Measurements from ENCODE around the gene FRMPD1. TPM values are rescaled to one million over a fixed set of nuclear protein-coding genes. Genes with fewer than 3 reads are reported as not detected.

The FRMPD1 gene
- total and polyA plus RNA-seq, 2 of the 4 experiments (the other 2 are of a cell fraction) = not detected

DNA sequence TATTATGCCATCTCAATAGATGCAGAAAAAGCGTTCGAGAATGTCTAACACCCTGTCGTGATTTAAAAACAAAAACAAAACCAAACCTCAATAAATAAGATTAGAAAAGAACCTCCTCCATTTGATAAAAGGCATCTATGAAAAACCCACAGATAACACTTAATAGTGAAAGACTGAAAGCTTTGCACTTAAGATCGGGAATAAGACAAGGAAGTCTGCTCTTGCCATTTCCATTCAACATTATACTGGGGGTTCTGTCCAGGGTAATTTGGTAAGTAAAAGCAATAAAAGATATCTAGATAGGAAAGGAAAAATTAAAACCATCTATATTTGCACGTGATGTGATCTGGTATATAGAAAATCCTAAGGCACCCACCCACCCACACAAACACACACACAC is 141.4 kb downstream of the FRMPD1 start:
- Histone ChIP-seq H2AK9ac (replicated peaks; ENCODE audit: low read depth, low read length, poor library complexity) (no peak overlapping the region), H3K9me1 (ENCODE audit: insufficient read depth, low read length) (peaks cover 6% of the 10 kb centered on the region; the same call in 1 of the 2 replicates), H2BK120ac (ENCODE audit: low read depth, low read length) (no peak overlapping the region), H3K18ac (ENCODE audit: low read depth, low read length) (no peak overlapping the region), H3K9ac (ENCODE audit: low read depth, low read length) (no peak overlapping the region), H2BK20ac (ENCODE audit: low read depth, low read length) (no peak overlapping the region), H3K27me3 (ENCODE audit: control insufficient read depth, insufficient read depth, low read length) (no peaks in the 10 kb centered on the region), H4K8ac (ENCODE audit: low read depth in 2 of 2, low read length in 2 of 2) (no peak overlapping the region), H4K5ac (ENCODE audit: low read depth, low read length) (no peak overlapping the region), H3K23ac (ENCODE audit: low read depth, low read length) (no peak overlapping the region), H2BK5ac (ENCODE audit: low read depth, low read length, poor library complexity, severe bottlenecking) (no peak overlapping the region), H3K4me3 (ENCODE audit: insufficient read depth, low read depth, low read length) (no peak overlapping the region), H2BK15ac (ENCODE audit: low read depth, low read length) (no peak overlapping the region), H3K9me3 (ENCODE audit: control insufficient read depth, insufficient read depth, low read length) (no peaks in the 10 kb centered on the region), H4K91ac (ENCODE audit: insufficient read depth, low read depth, low read length) (no peak overlapping the region), H2AK5ac (ENCODE audit: low read depth, low read length) (no peak overlapping the region), H3K56ac (ENCODE audit: extremely low read depth, insufficient read depth, low read length) (no peak overlapping the region), H3K4ac (ENCODE audit: low read depth, low read length) (no peak overlapping the region), H3K36me3 (ENCODE audit: control insufficient read depth, insufficient read depth, low read length) (no peaks in the 10 kb centered on the region), H3K79me1 (ENCODE audit: low read depth in 1 of 2, low read length in 2 of 2) (no peaks in the 10 kb centered on the region; a peak in 1 of 4 replicates), H3K27ac (ENCODE audit: insufficient read depth, low read length) (no peak overlapping the region), H4K20me1 (ENCODE audit: insufficient read depth, low read length) (no peaks in the 10 kb centered on the region), H3K4me2 (ENCODE audit: low read depth, low read length) (no peak overlapping the region), H3K14ac (replicated peaks; ENCODE audit: low read depth, low read length) (no peak overlapping the region), H2AFZ (replicated peaks; ENCODE audit: low read length, poor library complexity) (no peak overlapping the region), H3K4me1 (ENCODE audit: control insufficient read depth, insufficient read depth, low read length) (no peaks in the 10 kb centered on the region)
- intact Hi-C loops (cut with micrococcal nuclease) (no loop called here), dilution Hi-C loops (cut with HindIII; ENCODE audit: low sequenced_read_pairs, unreplicated experiment) (no loop called here), in situ Hi-C loops (cut with MboI; ENCODE audit: low sequenced_read_pairs) (no loop called here)
- ChIA-PET CTCF (no interaction called here), POLR2A (ENCODE audit: unreplicated experiment) (no interaction called here)
- ATAC-seq (ENCODE audit: low read depth) (no peak), DNase-seq (no peak)
- BruUV-seq (replicated peaks) = no TSS peak
- TF ChIP-seq POLR2A (IDR thresholded peaks at IDR 0.05; ENCODE audit: low read depth, low read length) (no peak), BHLHE40 (IDR thresholded peaks at IDR 0.05; ENCODE audit: low read depth, low read length) (no peak), NFE2L2 (IDR thresholded peaks at IDR 0.05; ENCODE audit: low read depth, low read length) (no peak), MAFK (IDR thresholded peaks at IDR 0.05; ENCODE audit: low read depth, low read length) (no peak), CEBPB (IDR thresholded peaks at IDR 0.05; ENCODE audit: low read depth, low read length) (no peak), RFX5 (IDR thresholded peaks at IDR 0.05; ENCODE audit: low read depth, low read length) (no peak), CHD1 (IDR thresholded peaks at IDR 0.05; ENCODE audit: low read depth, low read length) (no peak), MXI1 (IDR thresholded peaks at IDR 0.05; ENCODE audit: borderline replicate concordance, low read depth, low read length) (no peak), SMC3 (IDR thresholded peaks at IDR 0.05; ENCODE audit: low read depth, low read length) (no peak), RAD21 (IDR thresholded peaks at IDR 0.05; ENCODE audit: low read length) (no peak), FOS (IDR thresholded peaks at IDR 0.05; ENCODE audit: low read depth, low read length) (no peak), MAZ (IDR thresholded peaks at IDR 0.05; ENCODE audit: borderline replicate concordance, low read depth, low read length) (no peak)
- TF ChIP-seq, protein P1, sequence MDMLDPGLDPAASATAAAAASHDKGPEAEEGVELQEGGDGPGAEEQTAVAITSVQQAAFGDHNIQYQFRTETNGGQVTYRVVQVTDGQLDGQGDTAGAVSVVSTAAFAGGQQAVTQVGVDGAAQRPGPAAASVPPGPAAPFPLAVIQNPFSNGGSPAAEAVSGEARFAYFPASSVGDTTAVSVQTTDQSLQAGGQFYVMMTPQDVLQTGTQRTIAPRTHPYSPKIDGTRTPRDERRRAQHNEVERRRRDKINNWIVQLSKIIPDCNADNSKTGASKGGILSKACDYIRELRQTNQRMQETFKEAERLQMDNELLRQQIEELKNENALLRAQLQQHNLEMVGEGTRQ (IDR thresholded peaks at IDR 0.05; ENCODE audit: low read depth, low read length) = no peak
- TF ChIP-seq, protein P2, sequence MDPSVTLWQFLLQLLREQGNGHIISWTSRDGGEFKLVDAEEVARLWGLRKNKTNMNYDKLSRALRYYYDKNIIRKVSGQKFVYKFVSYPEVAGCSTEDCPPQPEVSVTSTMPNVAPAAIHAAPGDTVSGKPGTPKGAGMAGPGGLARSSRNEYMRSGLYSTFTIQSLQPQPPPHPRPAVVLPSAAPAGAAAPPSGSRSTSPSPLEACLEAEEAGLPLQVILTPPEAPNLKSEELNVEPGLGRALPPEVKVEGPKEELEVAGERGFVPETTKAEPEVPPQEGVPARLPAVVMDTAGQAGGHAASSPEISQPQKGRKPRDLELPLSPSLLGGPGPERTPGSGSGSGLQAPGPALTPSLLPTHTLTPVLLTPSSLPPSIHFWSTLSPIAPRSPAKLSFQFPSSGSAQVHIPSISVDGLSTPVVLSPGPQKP (IDR thresholded peaks at IDR 0.05; ENCODE audit: borderline replicate concordance, low read depth, low read length) = no peak
- TF ChIP-seq, protein P3, sequence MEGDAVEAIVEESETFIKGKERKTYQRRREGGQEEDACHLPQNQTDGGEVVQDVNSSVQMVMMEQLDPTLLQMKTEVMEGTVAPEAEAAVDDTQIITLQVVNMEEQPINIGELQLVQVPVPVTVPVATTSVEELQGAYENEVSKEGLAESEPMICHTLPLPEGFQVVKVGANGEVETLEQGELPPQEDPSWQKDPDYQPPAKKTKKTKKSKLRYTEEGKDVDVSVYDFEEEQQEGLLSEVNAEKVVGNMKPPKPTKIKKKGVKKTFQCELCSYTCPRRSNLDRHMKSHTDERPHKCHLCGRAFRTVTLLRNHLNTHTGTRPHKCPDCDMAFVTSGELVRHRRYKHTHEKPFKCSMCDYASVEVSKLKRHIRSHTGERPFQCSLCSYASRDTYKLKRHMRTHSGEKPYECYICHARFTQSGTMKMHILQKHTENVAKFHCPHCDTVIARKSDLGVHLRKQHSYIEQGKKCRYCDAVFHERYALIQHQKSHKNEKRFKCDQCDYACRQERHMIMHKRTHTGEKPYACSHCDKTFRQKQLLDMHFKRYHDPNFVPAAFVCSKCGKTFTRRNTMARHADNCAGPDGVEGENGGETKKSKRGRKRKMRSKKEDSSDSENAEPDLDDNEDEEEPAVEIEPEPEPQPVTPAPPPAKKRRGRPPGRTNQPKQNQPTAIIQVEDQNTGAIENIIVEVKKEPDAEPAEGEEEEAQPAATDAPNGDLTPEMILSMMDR (conservative IDR thresholded peaks at IDR 0.05; ENCODE audit: low read depth, low read length) = no peak
- no CpG with 5 or more reads among the region's 5 CpGs for WGBS, 2 experiments (ENCODE audit: extremely low coverage in 2 of 2, insufficient read length in 1 of 2)

Data from IMR-90 (cell line).